Measurements from ENCODE around the gene KCNIP1. TPM values are rescaled to one million over a fixed set of nuclear protein-coding genes. Genes with fewer than 3 reads are reported as not detected.

The KCNIP1 gene
- total RNA-seq, 4 donors from 2014 or later = not detected

DNA sequence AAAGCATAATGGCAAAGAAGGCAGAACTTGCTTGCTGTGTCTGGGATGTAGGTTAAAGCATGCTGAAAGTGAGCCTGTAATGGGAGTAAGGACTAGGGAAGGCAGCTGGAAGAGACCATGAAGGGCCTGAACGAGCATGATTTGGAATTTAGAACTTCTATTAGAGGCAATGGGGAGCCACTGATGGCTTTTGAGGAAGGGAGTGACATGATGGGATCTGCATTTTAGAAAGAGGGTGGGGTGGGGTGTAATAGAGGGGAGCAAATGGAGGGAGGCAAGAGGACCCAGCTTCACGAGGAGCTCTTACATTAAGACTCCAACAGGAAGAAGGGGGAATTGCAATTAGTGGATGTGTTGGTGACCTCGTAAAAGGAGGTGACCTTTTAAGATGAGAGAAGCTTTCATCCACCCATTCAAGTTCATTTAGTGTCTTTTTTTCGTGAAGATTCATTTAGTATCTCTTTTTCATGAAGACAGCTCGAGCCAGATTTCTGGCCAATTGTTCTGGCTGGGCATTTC, 266.1 kb downstream of the KCNIP1 start:
- Histone ChIP-seq H3K27ac (no peak overlapping the region), H3K4me1 (peaks cover 0 to 17% (median 0%) of the 10 kb centered on the region in 4 donors), H3K36me3 (no peaks in the 10 kb centered on the region), H3K9me3 (no peaks in the 10 kb centered on the region), H3K4me3 (no peak overlapping the region), H3K27me3 (no peaks in the 10 kb centered on the region)
- DNase-seq = no peak
- no peak for TF ChIP-seq POLR2A (IDR thresholded peaks at IDR 0.05)
- TF ChIP-seq, protein P1, sequence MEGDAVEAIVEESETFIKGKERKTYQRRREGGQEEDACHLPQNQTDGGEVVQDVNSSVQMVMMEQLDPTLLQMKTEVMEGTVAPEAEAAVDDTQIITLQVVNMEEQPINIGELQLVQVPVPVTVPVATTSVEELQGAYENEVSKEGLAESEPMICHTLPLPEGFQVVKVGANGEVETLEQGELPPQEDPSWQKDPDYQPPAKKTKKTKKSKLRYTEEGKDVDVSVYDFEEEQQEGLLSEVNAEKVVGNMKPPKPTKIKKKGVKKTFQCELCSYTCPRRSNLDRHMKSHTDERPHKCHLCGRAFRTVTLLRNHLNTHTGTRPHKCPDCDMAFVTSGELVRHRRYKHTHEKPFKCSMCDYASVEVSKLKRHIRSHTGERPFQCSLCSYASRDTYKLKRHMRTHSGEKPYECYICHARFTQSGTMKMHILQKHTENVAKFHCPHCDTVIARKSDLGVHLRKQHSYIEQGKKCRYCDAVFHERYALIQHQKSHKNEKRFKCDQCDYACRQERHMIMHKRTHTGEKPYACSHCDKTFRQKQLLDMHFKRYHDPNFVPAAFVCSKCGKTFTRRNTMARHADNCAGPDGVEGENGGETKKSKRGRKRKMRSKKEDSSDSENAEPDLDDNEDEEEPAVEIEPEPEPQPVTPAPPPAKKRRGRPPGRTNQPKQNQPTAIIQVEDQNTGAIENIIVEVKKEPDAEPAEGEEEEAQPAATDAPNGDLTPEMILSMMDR (IDR thresholded peaks at IDR 0.05) = no peak

DNA sequence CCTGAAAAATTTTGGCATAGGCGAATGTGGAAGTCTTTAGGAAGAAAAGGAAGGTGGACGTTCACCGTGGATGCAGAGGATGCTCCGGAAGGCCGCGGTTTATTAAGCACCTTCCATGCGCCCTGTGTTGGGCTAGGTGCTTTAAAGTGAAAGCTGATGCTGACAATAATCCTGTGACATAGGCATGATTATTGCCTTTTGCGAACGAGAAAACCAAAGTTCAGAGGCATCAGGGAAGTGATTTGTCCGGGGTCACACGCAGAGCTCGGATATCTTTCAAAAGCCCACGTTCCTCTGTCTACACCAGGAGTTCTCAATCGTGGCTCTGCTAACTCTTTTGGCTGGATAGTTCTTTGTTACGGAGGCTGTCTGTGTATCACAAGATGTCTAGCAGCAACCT, 267.7 kb downstream of the KCNIP1 start:
- Histone ChIP-seq H3K27ac (no peak overlapping the region), H3K27me3 (no peaks in the 10 kb centered on the region), H3K4me1 (peaks cover 0 to 17% (median 0%) of the 10 kb centered on the region in 4 donors), H3K9me3 (no peaks in the 10 kb centered on the region), H3K4me3 (no peak overlapping the region), H3K36me3 (no peaks in the 10 kb centered on the region)
- DNase-seq = no peak
- no peak for TF ChIP-seq POLR2A (IDR thresholded peaks at IDR 0.05)
- TF ChIP-seq, protein P1 (IDR thresholded peaks at IDR 0.05) = no peak

DNA sequence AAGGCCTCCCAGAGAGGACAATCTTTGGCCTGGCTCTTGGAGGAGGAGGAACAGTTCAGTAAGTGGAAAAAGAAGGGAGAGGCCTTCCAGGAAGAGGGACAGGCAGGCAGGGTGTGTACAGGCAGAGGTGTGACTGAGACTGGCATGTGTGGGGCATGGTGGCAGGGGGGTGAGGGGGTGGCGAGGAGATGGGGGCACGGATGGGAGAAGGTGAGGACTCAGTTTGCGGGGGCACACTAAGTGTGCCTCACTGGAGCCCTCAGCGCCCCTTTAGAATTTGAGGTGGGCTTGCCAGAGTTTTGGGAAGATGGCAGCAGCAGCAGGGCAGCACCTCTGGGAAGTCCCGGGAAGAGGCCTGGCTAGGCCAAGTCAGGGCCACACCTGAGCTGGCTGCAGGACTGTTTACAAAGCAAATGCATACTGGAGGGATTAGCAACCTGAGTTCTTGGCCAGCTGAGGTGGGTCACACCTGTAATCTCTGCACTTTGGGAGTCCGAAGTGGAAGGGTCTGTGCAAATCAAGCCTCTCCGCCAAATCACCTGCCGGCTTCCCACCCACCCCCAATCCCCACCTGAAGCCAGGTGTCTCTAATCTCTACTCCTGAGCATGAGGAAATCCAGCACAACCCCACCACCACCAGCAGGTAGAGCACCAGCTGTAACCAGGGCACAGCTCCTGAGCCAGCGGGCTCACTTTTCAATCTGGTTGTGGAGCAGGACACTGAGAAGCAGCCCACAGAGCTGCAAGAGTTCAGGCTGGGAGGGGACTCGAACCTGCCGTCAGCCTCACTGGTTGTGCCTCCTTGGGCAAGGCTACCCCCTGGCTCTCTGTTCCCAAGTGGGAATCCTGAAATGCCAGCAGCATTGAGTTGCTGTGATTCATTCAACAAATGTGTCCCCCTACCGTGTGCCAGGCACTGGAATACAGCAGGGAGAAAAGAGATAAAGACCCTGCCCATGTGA, 269.5 kb downstream of the KCNIP1 start:
- peak overlapping the region in 1 of 4 donors; percentile 9 for H3K27ac ChIP-seq
- DNase-seq = peak in 1 of 3 donors; percentile 61
- TF ChIP-seq POLR2A (IDR thresholded peaks at IDR 0.05) = no peak
- TF ChIP-seq, protein P1 (IDR thresholded peaks at IDR 0.05) = peak in 1 of 6 experiments; percentile 5

DNA sequence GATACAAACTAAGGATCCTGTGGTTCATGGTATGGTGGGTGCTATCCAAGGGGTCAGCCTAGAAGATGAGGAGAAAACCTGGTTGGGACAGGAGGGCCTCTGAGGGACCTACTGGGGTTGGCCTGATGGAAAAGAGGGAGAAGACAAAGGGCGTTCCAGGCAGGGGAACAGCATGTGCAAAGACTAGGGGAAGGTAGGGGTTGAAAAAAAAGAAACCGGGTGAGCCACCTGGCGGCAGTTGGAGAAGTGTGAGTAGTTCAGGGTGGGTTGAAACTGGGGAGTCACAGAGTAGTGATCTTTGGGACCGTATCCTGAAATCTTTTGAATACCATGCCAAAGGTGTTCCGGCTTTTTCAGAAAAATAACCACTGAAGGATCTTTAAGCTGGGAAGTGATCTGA, 271.0 kb downstream of the KCNIP1 start:
- TF ChIP-seq, protein P1 (IDR thresholded peaks at IDR 0.05) = no peak
- TF ChIP-seq POLR2A (IDR thresholded peaks at IDR 0.05) = no peak
- DNase-seq = no peak
- Histone ChIP-seq H3K27me3 (no peaks in the 10 kb centered on the region), H3K4me1 (peaks cover 0 to 17% (median 0%) of the 10 kb centered on the region in 4 donors), H3K36me3 (no peaks in the 10 kb centered on the region), H3K4me3 (no peak overlapping the region), H3K27ac (no peak overlapping the region), H3K9me3 (no peaks in the 10 kb centered on the region)

More for the DNA sequence above, 269.5 kb downstream of the KCNIP1 start:
- Histone ChIP-seq H3K4me1 (peaks cover 0 to 17% (median 0%) of the 10 kb centered on the region in 4 donors), H3K36me3 (no peaks in the 10 kb centered on the region), H3K27me3 (no peaks in the 10 kb centered on the region), H3K4me3 (no peak overlapping the region), H3K9me3 (no peaks in the 10 kb centered on the region)

DNA sequence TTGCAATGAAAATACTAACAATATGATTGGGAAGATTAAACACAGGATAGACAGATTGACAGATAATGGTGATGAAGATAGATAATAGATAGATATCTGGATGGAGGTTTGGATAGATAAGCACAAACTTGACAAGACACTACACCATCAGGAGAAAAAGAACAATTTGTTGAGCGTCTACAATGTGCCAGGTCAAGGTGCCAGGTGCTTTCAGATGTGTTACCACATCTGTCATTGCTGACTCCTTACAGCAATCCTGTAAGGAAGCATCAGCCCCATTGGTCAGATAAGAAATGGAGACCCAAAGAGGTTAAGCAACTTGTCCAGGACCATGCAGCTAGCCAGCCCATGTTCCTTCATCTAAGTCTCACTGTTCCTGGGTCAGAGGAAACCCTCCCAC, 278.1 kb downstream of the KCNIP1 start:
- Histone ChIP-seq H3K36me3 (no peaks in the 10 kb centered on the region), H3K9me3 (no peaks in the 10 kb centered on the region), H3K4me3 (no peak overlapping the region), H3K27ac (no peak overlapping the region), H3K27me3 (no peaks in the 10 kb centered on the region), H3K4me1 (no peaks in the 10 kb centered on the region)
- DNase-seq = no peak
- TF ChIP-seq, protein P1 (IDR thresholded peaks at IDR 0.05) = no peak
- no peak for TF ChIP-seq POLR2A (IDR thresholded peaks at IDR 0.05)
